Measurements from ENCODE around the gene MB21D2.

DNA sequence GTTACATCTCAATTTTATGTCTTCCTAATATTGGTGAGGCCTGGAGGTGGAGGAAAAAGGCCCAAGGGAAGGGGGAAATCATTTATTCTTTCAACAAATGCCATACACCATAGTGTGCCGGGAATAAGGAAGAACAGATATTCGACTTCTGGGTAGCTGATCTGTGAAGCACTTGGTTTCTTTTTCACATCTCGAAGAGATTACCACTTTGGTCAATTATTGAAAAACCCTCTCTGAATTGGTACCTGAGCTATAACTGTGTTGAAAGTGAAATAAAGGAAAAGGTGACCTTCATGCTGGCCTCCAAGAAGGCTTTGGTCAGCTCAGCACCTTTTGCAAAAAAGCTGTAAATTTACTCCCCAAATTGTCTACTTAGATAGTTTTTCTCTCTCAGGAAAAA is 14.2 kb upstream of the MB21D2 start:
- TF ChIP-seq POLR2AphosphoS5 (IDR thresholded peaks at IDR 0.05; ENCODE audit: low read depth, low read length) (no peak), TAF1 (IDR thresholded peaks at IDR 0.05; ENCODE audit: borderline replicate concordance, insufficient read depth, low read length) (no peak)
- TF ChIP-seq, protein P1, sequence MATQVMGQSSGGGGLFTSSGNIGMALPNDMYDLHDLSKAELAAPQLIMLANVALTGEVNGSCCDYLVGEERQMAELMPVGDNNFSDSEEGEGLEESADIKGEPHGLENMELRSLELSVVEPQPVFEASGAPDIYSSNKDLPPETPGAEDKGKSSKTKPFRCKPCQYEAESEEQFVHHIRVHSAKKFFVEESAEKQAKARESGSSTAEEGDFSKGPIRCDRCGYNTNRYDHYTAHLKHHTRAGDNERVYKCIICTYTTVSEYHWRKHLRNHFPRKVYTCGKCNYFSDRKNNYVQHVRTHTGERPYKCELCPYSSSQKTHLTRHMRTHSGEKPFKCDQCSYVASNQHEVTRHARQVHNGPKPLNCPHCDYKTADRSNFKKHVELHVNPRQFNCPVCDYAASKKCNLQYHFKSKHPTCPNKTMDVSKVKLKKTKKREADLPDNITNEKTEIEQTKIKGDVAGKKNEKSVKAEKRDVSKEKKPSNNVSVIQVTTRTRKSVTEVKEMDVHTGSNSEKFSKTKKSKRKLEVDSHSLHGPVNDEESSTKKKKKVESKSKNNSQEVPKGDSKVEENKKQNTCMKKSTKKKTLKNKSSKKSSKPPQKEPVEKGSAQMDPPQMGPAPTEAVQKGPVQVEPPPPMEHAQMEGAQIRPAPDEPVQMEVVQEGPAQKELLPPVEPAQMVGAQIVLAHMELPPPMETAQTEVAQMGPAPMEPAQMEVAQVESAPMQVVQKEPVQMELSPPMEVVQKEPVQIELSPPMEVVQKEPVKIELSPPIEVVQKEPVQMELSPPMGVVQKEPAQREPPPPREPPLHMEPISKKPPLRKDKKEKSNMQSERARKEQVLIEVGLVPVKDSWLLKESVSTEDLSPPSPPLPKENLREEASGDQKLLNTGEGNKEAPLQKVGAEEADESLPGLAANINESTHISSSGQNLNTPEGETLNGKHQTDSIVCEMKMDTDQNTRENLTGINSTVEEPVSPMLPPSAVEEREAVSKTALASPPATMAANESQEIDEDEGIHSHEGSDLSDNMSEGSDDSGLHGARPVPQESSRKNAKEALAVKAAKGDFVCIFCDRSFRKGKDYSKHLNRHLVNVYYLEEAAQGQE (IDR thresholded peaks at IDR 0.05; ENCODE audit: insufficient read depth in 1 of 2, low read depth in 2 of 2, low read length in 2 of 2): no peak
